Subcutaneous abdominal adipose tissue (tissue), 5 donors: ENCODE results near the gene HTT.

Source experiments
- H3K27ac ChIP-seq: one replicate; pipeline ENCODE4 v1.7.0; 2013; ENCODE audit warnings: low read depth, mild to moderate bottlenecking, inconsistent platforms, low read length, moderate library complexity
- H3K27me3 ChIP-seq, 5 donors: one replicate each; pipeline ENCODE4 v1.7.0; 2013; ENCODE audit warnings: low read length in 5 of 5, inconsistent platforms in 1 of 5; ENCODE audit not compliant: control insufficient read depth in 5 of 5, insufficient read depth in 4 of 5
- H3K36me3 ChIP-seq, 5 donors: one replicate each; pipeline ENCODE4 v1.7.0; 2013; ENCODE audit warnings: low read length in 5 of 5; ENCODE audit not compliant: control insufficient read depth in 5 of 5, insufficient read depth in 5 of 5
- H3K4me1 ChIP-seq, 5 donors: one replicate each; pipeline ENCODE4 v1.7.0; 2013; ENCODE audit warnings: low read length in 5 of 5, mild to moderate bottlenecking in 3 of 5, moderate library complexity in 1 of 5; ENCODE audit not compliant: control insufficient read depth in 5 of 5, insufficient read depth in 5 of 5
- H3K4me3 ChIP-seq, 5 donors: one replicate each; pipeline ENCODE4 v1.7.0; 2013; ENCODE audit warnings: low read length in 5 of 5, low read depth in 1 of 5
- H3K9ac ChIP-seq, 5 donors: one replicate each; pipeline ENCODE4 v1.7.0; 2013; ENCODE audit warnings: low read length in 5 of 5, mild to moderate bottlenecking in 4 of 5, moderate library complexity in 3 of 5
- H3K9me3 ChIP-seq, 5 donors: one replicate each; pipeline ENCODE4 v1.7.0; 2013; ENCODE audit warnings: low read length in 5 of 5; ENCODE audit not compliant: control insufficient read depth in 5 of 5
- donor health status: healthy.
- donor health status: healthy.
- donor health status: healthy.
- donor health status: healthy.
- donor health status: healthy.

The HTT gene

GRCh38 chr4:3036131-3036952 is 38.1 kb upstream of the HTT start:
- peaks cover 2 to 27% (median 20%) of the 10 kb centered on the region in 5 donors for H3K4me1 ChIP-seq
- no peaks in the 10 kb centered on the region for H3K36me3 ChIP-seq
- H3K27me3 ChIP-seq: no peaks in the 10 kb centered on the region

GRCh38 chr4:3037957-3038461 is 36.5 kb upstream of the HTT start:
- Histone ChIP-seq H3K4me3 (peak overlapping the region in 4 of 5 donors; percentile 40 to 50 (median 48)), H3K9ac (peak overlapping the region in 2 of 5 donors; percentile 25 to 48), H3K9me3 (no peaks in the 10 kb centered on the region), H3K27ac (no peak overlapping the region), H3K36me3 (no peaks in the 10 kb centered on the region), H3K27me3 (no peaks in the 10 kb centered on the region), H3K4me1 (peaks cover 7 to 40% (median 33%) of the 10 kb centered on the region in 5 donors)

More at GRCh38 chr4:3036131-3036952, 38.1 kb upstream of the HTT start:
- H3K9me3 ChIP-seq: no peaks in the 10 kb centered on the region
- H3K4me3 ChIP-seq: no peak overlapping the region
- no peak overlapping the region for H3K27ac ChIP-seq
- H3K9ac ChIP-seq: no peak overlapping the region

GRCh38 chr4:3039706-3040366 is 34.6 kb upstream of the HTT start:
- H3K9ac ChIP-seq: no peak overlapping the region
- no peak overlapping the region for H3K27ac ChIP-seq
- no peaks in the 10 kb centered on the region for H3K27me3 ChIP-seq
- no peaks in the 10 kb centered on the region for H3K9me3 ChIP-seq
- H3K4me1 ChIP-seq: peaks cover 7 to 41% (median 35%) of the 10 kb centered on the region in 5 donors
- no peak overlapping the region for H3K4me3 ChIP-seq
- H3K36me3 ChIP-seq: no peaks in the 10 kb centered on the region

DNA sequence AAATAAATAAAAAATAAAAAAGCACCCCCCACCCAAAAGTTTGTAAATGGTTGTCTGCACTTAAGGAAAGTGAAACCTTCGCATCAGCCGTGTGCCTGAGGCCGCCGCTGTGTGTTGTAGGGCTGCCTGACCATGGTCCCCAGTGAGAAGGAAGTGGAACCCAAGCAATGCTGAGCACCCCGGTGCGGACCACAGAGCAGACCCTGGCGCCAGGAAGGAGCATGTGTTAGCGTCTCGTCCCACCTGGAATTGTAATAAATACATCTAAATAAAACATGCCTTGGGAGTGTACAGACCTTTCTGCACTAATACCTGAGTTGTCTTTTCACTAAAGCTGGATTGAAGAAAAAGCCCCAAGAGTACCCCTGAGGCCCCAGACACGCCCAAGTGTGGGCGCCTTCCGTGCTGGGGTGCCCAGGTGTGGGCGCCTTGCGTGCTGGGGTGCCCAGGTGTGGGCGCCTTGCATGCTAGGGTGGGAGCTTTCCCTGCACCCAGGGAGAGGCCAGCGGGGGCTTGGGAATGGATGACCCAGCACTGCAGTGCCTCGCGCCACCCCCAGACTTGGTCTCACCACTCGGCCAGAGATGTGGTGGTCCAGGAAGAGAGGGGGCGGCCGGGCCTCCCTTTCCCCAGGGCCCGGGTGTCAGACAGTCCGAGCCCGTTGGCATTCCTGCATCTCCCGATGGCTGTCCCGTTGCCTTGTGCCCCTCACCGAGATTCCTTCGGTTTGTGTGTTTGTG is 33.9 kb upstream of the HTT start:
- peak overlapping the region in 4 of 5 donors; percentile 71 to 84 (median 80) for H3K4me3 ChIP-seq
- H3K27me3 ChIP-seq: no peaks in the 10 kb centered on the region
- no peak overlapping the region for H3K27ac ChIP-seq
- peak overlapping the region in 4 of 5 donors; percentile 9 to 77 (median 70) for H3K9ac ChIP-seq
- H3K9me3 ChIP-seq: no peaks in the 10 kb centered on the region
- peaks cover 7 to 48% (median 35%) of the 10 kb centered on the region in 5 donors for H3K4me1 ChIP-seq
- no peaks in the 10 kb centered on the region for H3K36me3 ChIP-seq

GRCh38 chr4:3041192-3042142 is 33.0 kb upstream of the HTT start:
- H3K36me3 ChIP-seq: no peaks in the 10 kb centered on the region
- peak overlapping the region; percentile 63 to 77 (median 66) for H3K9ac ChIP-seq
- peak overlapping the region; percentile 68 to 84 (median 79) for H3K4me3 ChIP-seq
- no peaks in the 10 kb centered on the region for H3K27me3 ChIP-seq
- no peaks in the 10 kb centered on the region for H3K9me3 ChIP-seq
- H3K27ac ChIP-seq: peak overlapping the region; percentile 65
- peaks cover 7 to 48% (median 35%) of the 10 kb centered on the region in 5 donors for H3K4me1 ChIP-seq

- Histone ChIP-seq H3K9ac (peak overlapping the region; percentile 63 to 77 (median 66)), H3K36me3 (no peaks in the 10 kb centered on the region), H3K27me3 (no peaks in the 10 kb centered on the region), H3K4me1 (peaks cover 7 to 45% (median 32%) of the 10 kb centered on the region in 5 donors), H3K4me3 (peak overlapping the region; percentile 68 to 84 (median 79)), H3K27ac (peak overlapping the region; percentile 65), H3K9me3 (no peaks in the 10 kb centered on the region)
Observed at GRCh38 chr4:3042226-3042625, 32.3 kb upstream of the HTT start.

DNA sequence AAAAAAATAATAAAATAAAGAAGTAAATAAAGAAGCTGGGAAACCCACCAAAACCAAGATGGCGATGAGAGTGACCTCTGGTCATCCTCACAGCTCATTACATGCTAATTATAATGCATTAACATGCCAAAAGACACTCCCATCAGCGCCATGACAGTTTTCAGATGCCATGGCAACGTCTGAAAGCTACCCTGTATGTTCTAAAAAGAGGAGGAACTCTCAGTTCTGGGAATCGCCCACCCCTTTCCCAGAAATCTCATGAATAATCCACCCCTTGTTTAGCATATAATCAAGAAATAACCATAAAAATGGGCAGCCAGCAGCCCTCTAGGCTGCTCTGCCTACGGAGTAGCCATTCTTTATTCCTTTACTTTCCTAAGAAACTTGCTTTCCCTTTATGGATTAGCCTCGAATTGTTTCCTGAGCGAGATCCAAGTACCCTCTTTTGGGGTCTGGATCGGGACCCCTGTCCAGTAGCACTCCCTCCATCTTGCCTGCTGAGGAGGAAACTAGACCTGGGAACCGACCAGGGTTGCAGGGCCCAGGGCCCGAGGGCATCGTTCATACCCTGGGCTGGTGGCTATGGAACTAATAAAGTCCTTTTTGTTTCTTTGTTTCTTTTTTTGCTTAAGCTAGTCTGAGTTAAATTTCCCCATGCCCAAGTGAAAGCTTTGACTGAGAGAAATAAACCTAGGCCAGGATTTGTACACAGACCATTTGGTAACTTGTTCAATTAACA is 31.0 kb upstream of the HTT start:
- no peaks in the 10 kb centered on the region for H3K9me3 ChIP-seq
- no peak overlapping the region for H3K27ac ChIP-seq
- H3K9ac ChIP-seq: no peak overlapping the region
- H3K4me3 ChIP-seq: no peak overlapping the region
- peaks cover 5 to 37% (median 22%) of the 10 kb centered on the region in 5 donors for H3K4me1 ChIP-seq
- no peaks in the 10 kb centered on the region for H3K27me3 ChIP-seq
- H3K36me3 ChIP-seq: no peaks in the 10 kb centered on the region

GRCh38 chr4:3044870-3045819 is 29.3 kb upstream of the HTT start:
- no peaks in the 10 kb centered on the region for H3K36me3 ChIP-seq
- H3K27me3 ChIP-seq: no peaks in the 10 kb centered on the region
- H3K4me3 ChIP-seq: no peak overlapping the region
- no peak overlapping the region for H3K9ac ChIP-seq
- H3K4me1 ChIP-seq: peaks cover 5 to 35% (median 22%) of the 10 kb centered on the region in 5 donors
- no peak overlapping the region for H3K27ac ChIP-seq
- no peaks in the 10 kb centered on the region for H3K9me3 ChIP-seq
